Measurements from ENCODE around the gene TMEM45B.
A peak's percentile ranks its signal among the peaks of the same experiment; 100 is the strongest.
"Not testable (repeated sequence)": the region's sequence is repeated elsewhere in the genome, so short reads cannot be mapped to it uniquely, and the experiment has no call there.

TMEM45B gene

GRCh38 chr11:129808241-129808640 is 7.4 kb upstream of the TMEM45B start:
- not testable (repeated sequence) for DNase-seq (ENCODE audit: low spot score)

GRCh38 chr11:129813231-129813791 is 2.3 kb upstream of the TMEM45B start:
- DNase-seq (ENCODE audit: low spot score): no peak

- DNase-seq (ENCODE audit: low spot score): no peak
Measured at GRCh38 chr11:129814244-129815014, 1.2 kb upstream of the TMEM45B start.

GRCh38 chr11:129817534-129818051 is 1.9 kb downstream of the TMEM45B start:
- no peak for DNase-seq (ENCODE audit: low spot score)

- DNase-seq (ENCODE audit: low spot score): not testable (repeated sequence)
Measured at GRCh38 chr11:129818236-129818635, 2.6 kb downstream of the TMEM45B start.

- DNase-seq (ENCODE audit: low spot score): no peak
Measured at GRCh38 chr11:129819237-129819636, 3.6 kb downstream of the TMEM45B start.

- not testable (repeated sequence) for DNase-seq (ENCODE audit: low spot score)
Measured at GRCh38 chr11:129820228-129820627, 4.6 kb downstream of the TMEM45B start.

- not testable (repeated sequence) for DNase-seq (ENCODE audit: low spot score)
Measured at GRCh38 chr11:129823281-129823680, 7.6 kb downstream of the TMEM45B start.

- not testable (repeated sequence) for DNase-seq (ENCODE audit: low spot score)
Measured at GRCh38 chr11:129823799-129824198, 8.2 kb downstream of the TMEM45B start.

GRCh38 chr11:129825380-129825779 is 9.7 kb downstream of the TMEM45B start:
- DNase-seq (ENCODE audit: low spot score): peak; percentile 24

- no peak for DNase-seq (ENCODE audit: low spot score)
Measured at GRCh38 chr11:129828301-129828836, 12.7 kb downstream of the TMEM45B start.

- DNase-seq (ENCODE audit: low spot score): not testable (repeated sequence)
Measured at GRCh38 chr11:129829497-129829896, 13.8 kb downstream of the TMEM45B start.

GRCh38 chr11:129831227-129831626 is 15.6 kb downstream of the TMEM45B start:
- not testable (repeated sequence) for DNase-seq (ENCODE audit: low spot score)

- not testable (repeated sequence) for DNase-seq (ENCODE audit: low spot score)
Measured at GRCh38 chr11:129833260-129833659, 17.6 kb downstream of the TMEM45B start.

- DNase-seq (ENCODE audit: low spot score): not testable (repeated sequence)
Measured at GRCh38 chr11:129836423-129836891, 20.8 kb downstream of the TMEM45B start.

GRCh38 chr11:129836979-129837378 is 21.3 kb downstream of the TMEM45B start:
- no peak for DNase-seq (ENCODE audit: low spot score)

GRCh38 chr11:129840236-129840635 is 24.6 kb downstream of the TMEM45B start:
- DNase-seq (ENCODE audit: low spot score): no peak

- DNase-seq (ENCODE audit: low spot score): no peak
Measured at GRCh38 chr11:129842138-129842537, 26.5 kb downstream of the TMEM45B start.

GRCh38 chr11:129846508-129847335 is 31.1 kb downstream of the TMEM45B start:
- DNase-seq (ENCODE audit: low spot score): peak; percentile 89

GRCh38 chr11:129847361-129847760 is 31.7 kb downstream of the TMEM45B start:
- DNase-seq (ENCODE audit: low spot score): not testable (repeated sequence)

GRCh38 chr11:129849447-129850130 is 33.9 kb downstream of the TMEM45B start:
- DNase-seq (ENCODE audit: low spot score): no peak
